Immature natural killer cell (primary cell): Measurements from ENCODE around the gene SEMA3G. TPM values are rescaled to one million over a fixed set of nuclear protein-coding genes. Genes with fewer than 3 reads are reported as not detected.
A peak's percentile ranks its signal among the peaks of the same experiment; 100 is the strongest.

ENCODE experiments used
- DNase-seq, 3 donors: peaks; one replicate each; pipeline ENCODE4 v3.0.0; 2022; ENCODE audit warnings: mixed read lengths in 1 of 3
- H3K27ac Mint-ChIP-seq, 6 donors: one replicate each; pipeline ENCODE4 v1.8.0; 2020; ENCODE audit warnings: mixed read lengths in 6 of 6, mild to moderate bottlenecking in 5 of 6, inconsistent platforms in 4 of 6, moderate library complexity in 3 of 6
- H3K27me3 Mint-ChIP-seq, 3 donors: one replicate each; pipeline ENCODE4 v1.8.0; 2020 to 2021; ENCODE audit warnings: low read depth in 3 of 3, mild to moderate bottlenecking in 3 of 3, mixed read lengths in 3 of 3, moderate library complexity in 3 of 3, inconsistent platforms in 1 of 3
- H3K36me3 Mint-ChIP-seq, 3 donors: one replicate each; pipeline ENCODE4 v1.8.0; 2020; ENCODE audit warnings: mixed read lengths in 3 of 3, inconsistent platforms in 2 of 3, mild to moderate bottlenecking in 2 of 3
- H3K4me1 Mint-ChIP-seq, 2 donors: one replicate each; pipeline ENCODE4 v1.8.0; 2020; ENCODE audit warnings: inconsistent platforms in 2 of 2, mild to moderate bottlenecking in 2 of 2, mixed read lengths in 2 of 2, moderate library complexity in 1 of 2
- H3K4me3 Mint-ChIP-seq, 5 donors: one replicate each; pipeline ENCODE4 v1.8.0; 2020; ENCODE audit warnings: mild to moderate bottlenecking in 5 of 5, mixed read lengths in 5 of 5, inconsistent platforms in 3 of 5, moderate library complexity in 3 of 5
- H3K9me3 Mint-ChIP-seq, 6 donors: one replicate each; pipeline ENCODE4 v1.8.0; 2020; ENCODE audit warnings: mild to moderate bottlenecking in 6 of 6, mixed read lengths in 6 of 6, inconsistent platforms in 4 of 6, moderate library complexity in 3 of 6
- polyA plus RNA-seq, 3 donors: library from polyadenylated mRNA; unstranded; fragments of 300-500 nt; fragmentation: Illumina TruSeq; gene quantifications; one replicate each; pipeline ENCODE4 v1.2.3, GENCODE V29; 2021

SEMA3G gene
- polyA plus RNA-seq, 3 donors from 2014 or later, result not detected

GRCh38 chr3:52471371-52472238 lies 26.7 kb upstream of the SEMA3G start:
- DNase-seq, result peak in 1 of 3 donors; percentile 23
- H3K36me3 Mint-ChIP-seq, result peaks cover 0 to 8% (median 4%) of the 10 kb centered on the region in 3 donors
- H3K4me3 Mint-ChIP-seq, result no peak overlapping the region
- peaks cover 3 to 10% of the 10 kb centered on the region in 2 donors for H3K4me1 Mint-ChIP-seq
- peaks cover 0 to 3% (median 0%) of the 10 kb centered on the region in 3 donors for H3K27me3 Mint-ChIP-seq
- H3K27ac Mint-ChIP-seq, result no peak overlapping the region
- H3K9me3 Mint-ChIP-seq, result no peaks in the 10 kb centered on the region

GRCh38 chr3:52470920-52471319 lies 26.0 kb upstream of the SEMA3G start:
- H3K4me1 Mint-ChIP-seq, result peaks cover 4 to 11% of the 10 kb centered on the region in 2 donors
- peak overlapping the region in 1 of 6 donors; percentile 42 for H3K27ac Mint-ChIP-seq
- DNase-seq, result no peak
- peaks cover 0 to 8% (median 4%) of the 10 kb centered on the region in 3 donors for H3K36me3 Mint-ChIP-seq
- peaks cover 0 to 3% (median 0%) of the 10 kb centered on the region in 3 donors for H3K27me3 Mint-ChIP-seq
- H3K9me3 Mint-ChIP-seq, result no peaks in the 10 kb centered on the region
- no peak overlapping the region for H3K4me3 Mint-ChIP-seq

- Mint-ChIP-seq H3K4me3 (no peak overlapping the region), H3K27ac (no peak overlapping the region), H3K9me3 (no peaks in the 10 kb centered on the region), H3K27me3 (peaks cover 0 to 3% (median 0%) of the 10 kb centered on the region in 3 donors), H3K4me1 (peaks cover 6 to 17% of the 10 kb centered on the region in 2 donors), H3K36me3 (peaks cover 0 to 10% (median 0%) of the 10 kb centered on the region in 3 donors)
- DNase-seq, result no peak
Observed at GRCh38 chr3:52469001-52469400, 24.1 kb upstream of the SEMA3G start.

- peaks cover 0 to 5% (median 2%) of the 10 kb centered on the region in 3 donors for H3K27me3 Mint-ChIP-seq
- H3K4me1 Mint-ChIP-seq, result peaks cover 10 to 21% of the 10 kb centered on the region in 2 donors
- no peak for DNase-seq
- H3K36me3 Mint-ChIP-seq, result peaks cover 0 to 9% (median 0%) of the 10 kb centered on the region in 3 donors
- no peak overlapping the region for H3K4me3 Mint-ChIP-seq
- H3K27ac Mint-ChIP-seq, result peak overlapping the region in 1 of 6 donors; percentile 40
- H3K9me3 Mint-ChIP-seq, result no peaks in the 10 kb centered on the region
Observed at GRCh38 chr3:52468336-52468735, 23.4 kb upstream of the SEMA3G start.

- peak overlapping the region; percentile 7 to 74 (median 52) for H3K27ac Mint-ChIP-seq
Observed at GRCh38 chr3:52463416-52463815, 18.5 kb upstream of the SEMA3G start.

GRCh38 chr3:52461874-52462273 lies 17.0 kb upstream of the SEMA3G start:
- Mint-ChIP-seq H3K27me3 (peaks cover 0 to 7% (median 3%) of the 10 kb centered on the region in 3 donors), H3K4me1 (peaks cover 45% of the 10 kb centered on the region in 2 donors), H3K9me3 (no peaks in the 10 kb centered on the region), H3K27ac (peak overlapping the region in 1 of 6 donors; percentile 42), H3K36me3 (peaks cover 0 to 27% (median 11%) of the 10 kb centered on the region in 3 donors), H3K4me3 (no peak overlapping the region)
- no peak for DNase-seq

More at GRCh38 chr3:52463416-52463815, 18.5 kb upstream of the SEMA3G start:
- peak; percentile 28 to 51 (median 45) for DNase-seq
- Mint-ChIP-seq H3K4me1 (peaks cover 29 to 34% of the 10 kb centered on the region in 2 donors), H3K27me3 (peaks cover 0 to 7% (median 3%) of the 10 kb centered on the region in 3 donors), H3K36me3 (peaks cover 0 to 24% (median 8%) of the 10 kb centered on the region in 3 donors), H3K4me3 (peak overlapping the region in 3 of 5 donors; percentile 21 to 38 (median 29)), H3K9me3 (no peaks in the 10 kb centered on the region)

GRCh38 chr3:52458770-52459545 lies 14.1 kb upstream of the SEMA3G start:
- Mint-ChIP-seq H3K27me3 (peaks cover 1 to 9% (median 3%) of the 10 kb centered on the region in 3 donors), H3K4me1 (peaks cover 61 to 62% of the 10 kb centered on the region in 2 donors), H3K27ac (peak overlapping the region; percentile 79 to 97 (median 94)), H3K4me3 (peak overlapping the region; percentile 53 to 75 (median 61)), H3K36me3 (peaks cover 0 to 22% (median 11%) of the 10 kb centered on the region in 3 donors), H3K9me3 (peaks cover 0 to 2% (median 0%) of the 10 kb centered on the region in 6 donors)
- DNase-seq, result peak; percentile 62 to 68 (median 66)

- peaks cover 0 to 20% (median 11%) of the 10 kb centered on the region in 3 donors for H3K36me3 Mint-ChIP-seq
- peak overlapping the region; percentile 22 to 61 (median 53) for H3K4me3 Mint-ChIP-seq
- peaks cover 0 to 2% (median 0%) of the 10 kb centered on the region in 6 donors for H3K9me3 Mint-ChIP-seq
- H3K4me1 Mint-ChIP-seq, result peaks cover 60% of the 10 kb centered on the region in 2 donors
- DNase-seq, result no peak
- H3K27me3 Mint-ChIP-seq, result peaks cover 0 to 6% (median 1%) of the 10 kb centered on the region in 3 donors
- peak overlapping the region; percentile 79 to 97 (median 94) for H3K27ac Mint-ChIP-seq
Observed at GRCh38 chr3:52458031-52458760, 13.3 kb upstream of the SEMA3G start.

- Mint-ChIP-seq H3K36me3 (peaks cover 0 to 12% (median 11%) of the 10 kb centered on the region in 3 donors), H3K4me1 (peaks cover 54 to 55% of the 10 kb centered on the region in 2 donors), H3K9me3 (peaks cover 0 to 2% (median 0%) of the 10 kb centered on the region in 6 donors), H3K27ac (peak overlapping the region; percentile 79 to 97 (median 94)), H3K27me3 (peaks cover 0 to 8% (median 1%) of the 10 kb centered on the region in 3 donors), H3K4me3 (peak overlapping the region; percentile 62 to 93 (median 91))
- DNase-seq, result no peak
Observed at GRCh38 chr3:52456800-52457183, 11.9 kb upstream of the SEMA3G start.

GRCh38 chr3:52456169-52456799 lies 11.4 kb upstream of the SEMA3G start:
- peaks cover 54 to 55% of the 10 kb centered on the region in 2 donors for H3K4me1 Mint-ChIP-seq
- peaks cover 0 to 12% (median 11%) of the 10 kb centered on the region in 3 donors for H3K36me3 Mint-ChIP-seq
- H3K27me3 Mint-ChIP-seq, result peaks cover 0 to 8% (median 1%) of the 10 kb centered on the region in 3 donors
- H3K4me3 Mint-ChIP-seq, result peak overlapping the region; percentile 90 to 93 (median 91)
- no peak for DNase-seq
- H3K9me3 Mint-ChIP-seq, result peaks cover 0 to 2% (median 0%) of the 10 kb centered on the region in 6 donors
- H3K27ac Mint-ChIP-seq, result peak overlapping the region; percentile 79 to 97 (median 94)

GRCh38 chr3:52455283-52456168 lies 10.6 kb upstream of the SEMA3G start, which contains the start of gene NISCH:
Gene NISCH (plus strand): TSS chr3:52455604. CDS start chr3:52455642, 38 bp downstream.
- Mint-ChIP-seq H3K9me3 (peaks cover 0 to 2% (median 0%) of the 10 kb centered on the region in 6 donors), H3K27me3 (peaks cover 0 to 8% (median 1%) of the 10 kb centered on the region in 3 donors), H3K36me3 (peaks cover 0 to 12% (median 11%) of the 10 kb centered on the region in 3 donors), H3K27ac (peak within 1 kb of the TSS; percentile 91 to 97 (median 95)), H3K4me1 (peaks cover 54% of the 10 kb centered on the region in 2 donors), H3K4me3 (peak within 1 kb of the TSS; percentile 90 to 93 (median 91))
- peak; percentile 93 to 96 (median 95) for DNase-seq
